HG03135 (cell line): ENCODE data around the gene PPP2R5D.
"Not testable (repeated sequence)": the region's sequence is repeated elsewhere in the genome, so short reads cannot be mapped to it uniquely, and the experiment has no call there.

Source experiments
- ATAC-seq: cut with Tn5 transposase; IDR thresholded peaks from one replicate; pipeline ENCODE4 v1.9.1; 2021; ENCODE audit warnings: mild to moderate bottlenecking, moderate library complexity; ENCODE audit not compliant: unreplicated experiment

The PPP2R5D gene

GRCh38 chr6:42988486-42989020 lies 4.2 kb downstream of the PPP2R5D start:
- ATAC-seq, result no peak

- ATAC-seq, result no peak
These were observed 5.6 kb downstream of the PPP2R5D start for GRCh38 chr6:42989923-42990322.

- no peak for ATAC-seq
These were observed 9.1 kb downstream of the PPP2R5D start for GRCh38 chr6:42993445-42993844.

DNA sequence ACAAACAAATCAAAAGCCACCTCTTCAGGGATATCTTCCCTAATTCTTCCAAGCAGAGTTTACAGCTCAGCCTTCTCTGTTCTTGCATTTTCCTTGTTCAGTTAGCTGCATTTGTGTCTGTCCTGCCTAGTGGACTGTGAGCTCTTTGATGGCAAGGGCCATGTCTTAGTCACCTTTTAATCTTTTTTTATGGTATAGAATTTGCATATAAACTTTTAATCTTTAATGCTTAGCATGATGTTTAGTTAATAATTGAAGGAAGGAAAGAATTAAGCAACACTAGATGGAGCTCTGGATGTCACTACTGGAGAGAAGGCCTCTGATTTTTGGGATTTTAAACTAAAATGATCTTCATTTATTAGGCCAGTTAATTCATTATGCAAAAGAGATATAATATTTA lies 12.1 kb downstream of the PPP2R5D start:
- ATAC-seq, result no peak

DNA sequence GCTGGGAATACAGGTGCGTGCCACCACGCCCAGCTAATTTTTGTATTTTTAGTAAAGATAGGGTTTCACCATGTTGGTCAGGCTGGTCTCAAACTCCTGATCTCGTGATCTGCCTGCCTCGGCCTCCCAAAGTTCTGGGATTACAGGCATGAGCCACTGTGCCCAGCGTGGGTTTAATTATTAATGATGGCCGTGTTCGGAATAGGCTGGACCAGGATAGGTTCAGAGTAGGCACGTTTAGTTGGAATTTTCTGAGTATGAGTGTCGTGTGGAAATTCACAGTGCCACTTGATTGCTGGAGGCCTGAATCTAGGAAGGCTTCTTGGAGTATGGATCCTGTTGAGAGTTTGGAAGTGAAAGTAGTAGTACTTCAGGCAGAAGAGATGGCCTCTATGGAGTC lies 13.8 kb downstream of the PPP2R5D start:
- not testable (repeated sequence) for ATAC-seq

- ATAC-seq, result no peak
These were observed 17.5 kb downstream of the PPP2R5D start for GRCh38 chr6:43001843-43002242.

- no peak for ATAC-seq
These were observed 21.5 kb downstream of the PPP2R5D start for GRCh38 chr6:43005844-43006243.

DNA sequence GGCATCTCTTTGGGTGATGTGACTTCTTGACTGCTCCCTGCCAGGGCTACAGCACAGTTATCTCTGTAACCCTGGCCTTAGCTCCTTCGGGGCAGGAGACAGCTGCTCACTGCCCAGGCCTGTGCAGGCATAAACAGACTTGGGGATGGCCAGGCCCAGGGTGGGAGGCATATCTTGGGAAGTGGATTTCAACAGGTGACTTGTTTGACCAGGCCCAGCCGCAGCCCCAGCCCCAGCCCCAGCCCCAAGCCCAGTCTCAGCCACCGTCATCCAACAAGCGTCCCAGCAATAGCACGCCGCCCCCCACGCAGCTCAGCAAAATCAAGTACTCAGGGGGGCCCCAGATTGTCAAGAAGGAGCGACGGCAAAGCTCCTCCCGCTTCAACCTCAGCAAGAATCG lies 21.9 kb downstream of the PPP2R5D start:
- no peak for ATAC-seq

- ATAC-seq, result no peak
These were observed 22.8 kb downstream of the PPP2R5D start for GRCh38 chr6:43007126-43007525.

- ATAC-seq, result no peak
These were observed 24.8 kb downstream of the PPP2R5D start for GRCh38 chr6:43009124-43009523.

GRCh38 chr6:43011207-43011606 lies 26.8 kb downstream of the PPP2R5D start:
- ATAC-seq, result no peak

DNA sequence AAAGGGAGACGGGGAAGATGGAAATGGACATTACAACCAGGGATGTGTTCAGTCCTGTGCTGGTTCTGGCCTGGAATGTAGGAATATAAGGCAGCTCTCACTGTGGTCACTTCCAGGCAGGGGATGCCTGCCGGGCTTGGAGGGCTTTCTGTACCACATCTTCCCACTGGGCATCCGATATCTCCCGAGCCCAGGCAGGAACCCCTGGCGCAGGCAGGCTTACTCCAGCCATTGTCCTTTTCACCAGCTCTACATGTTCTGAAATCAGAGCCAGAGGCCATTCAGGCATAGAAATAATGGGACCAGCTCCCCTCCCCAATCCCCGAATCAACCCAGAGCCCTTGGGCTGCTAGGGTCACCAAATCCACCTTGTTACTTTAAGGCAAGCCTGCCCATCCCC lies 28.0 kb downstream of the PPP2R5D start:
- ATAC-seq, result no peak

DNA sequence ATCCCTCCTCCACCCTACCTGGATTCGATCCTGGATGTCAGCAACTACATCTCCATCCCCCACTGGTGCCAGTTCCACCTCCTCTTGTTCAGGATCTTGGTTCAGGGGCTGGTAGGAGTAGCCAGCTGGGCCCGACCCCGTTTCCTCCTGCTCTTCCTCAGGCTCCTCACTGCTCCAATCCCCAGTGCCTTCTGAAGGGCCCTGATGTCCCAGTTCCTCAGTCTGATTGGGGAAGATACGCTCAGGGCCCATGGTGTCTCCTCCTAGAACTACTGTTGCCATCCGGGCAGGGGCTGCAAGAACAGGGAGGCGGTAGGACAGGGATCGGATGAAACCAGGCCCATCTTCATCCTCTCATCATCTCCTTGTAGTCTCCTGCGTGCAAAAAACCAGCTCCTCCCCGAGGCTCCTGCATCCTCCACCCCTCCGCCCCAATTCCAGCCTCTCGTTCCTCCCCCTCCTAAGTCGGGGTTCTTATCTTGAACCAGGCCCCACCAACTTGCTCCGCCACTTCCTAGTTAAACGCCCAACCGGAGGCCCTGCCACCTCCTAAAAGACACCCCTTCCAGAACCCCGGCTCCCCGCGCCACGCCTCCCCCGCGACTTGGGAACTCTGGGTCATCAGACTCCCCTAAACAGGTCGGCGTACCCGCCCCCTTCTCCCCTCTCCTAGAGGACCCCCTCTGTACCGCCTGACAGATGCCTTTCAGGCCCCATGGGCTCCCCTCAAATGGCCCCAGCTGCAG lies 28.9 kb downstream of the PPP2R5D start:
- no peak for ATAC-seq

GRCh38 chr6:43013843-43014433 lies 29.6 kb downstream of the PPP2R5D start, which contains the start of the genes KLHDC3 and MEA1:
Gene KLHDC3, plus strand, starts transcription at chr6:43014249. Its CDS starts 2,944 bp downstream, at chr6:43017193.
Gene MEA1, minus strand, starts transcription at chr6:43013946. Its CDS starts 133 bp downstream, at chr6:43013813.
- peak; percentile 87 for ATAC-seq

- ATAC-seq, result no peak
These were observed 30.1 kb downstream of the PPP2R5D start for GRCh38 chr6:43014434-43014909.

DNA sequence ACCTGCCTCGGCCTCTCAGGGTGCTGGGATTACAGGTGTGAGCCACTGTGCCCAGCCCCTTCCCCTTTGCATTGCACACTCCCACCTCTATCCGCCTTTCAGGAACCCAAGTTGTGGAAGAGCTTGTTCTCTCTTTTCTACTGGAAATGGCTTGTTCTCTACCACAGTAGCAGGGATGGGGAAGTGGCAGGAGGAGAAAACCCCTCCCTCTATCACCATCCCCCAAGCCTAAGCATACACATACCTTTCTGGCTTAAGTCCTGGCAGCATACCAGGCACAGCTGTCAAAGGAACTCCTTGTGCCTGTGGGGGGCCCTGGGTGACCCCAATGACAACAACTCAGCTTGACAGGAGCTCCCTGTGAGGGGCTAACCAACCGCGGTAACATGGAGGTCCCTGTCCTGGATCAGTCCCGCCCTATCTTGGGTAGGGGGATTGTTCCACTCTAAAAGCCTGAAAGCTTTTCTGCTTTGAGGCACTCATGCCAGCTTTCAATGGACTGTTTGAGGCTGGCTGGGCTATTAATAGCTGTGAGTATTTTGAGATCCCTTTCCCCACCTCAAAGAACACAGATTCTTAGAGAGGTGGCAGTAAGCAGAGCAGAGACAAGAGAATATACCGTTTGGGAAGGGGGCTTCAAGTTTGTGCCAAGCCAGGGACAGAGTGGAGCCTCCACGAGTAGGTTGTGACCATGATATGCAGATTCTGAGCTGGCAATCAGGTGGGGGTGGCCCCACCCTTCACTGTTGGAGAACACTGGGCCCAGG lies 32.0 kb downstream of the PPP2R5D start:
- no peak for ATAC-seq

- ATAC-seq, result no peak
These were observed 32.6 kb downstream of the PPP2R5D start for GRCh38 chr6:43016943-43017334.

DNA sequence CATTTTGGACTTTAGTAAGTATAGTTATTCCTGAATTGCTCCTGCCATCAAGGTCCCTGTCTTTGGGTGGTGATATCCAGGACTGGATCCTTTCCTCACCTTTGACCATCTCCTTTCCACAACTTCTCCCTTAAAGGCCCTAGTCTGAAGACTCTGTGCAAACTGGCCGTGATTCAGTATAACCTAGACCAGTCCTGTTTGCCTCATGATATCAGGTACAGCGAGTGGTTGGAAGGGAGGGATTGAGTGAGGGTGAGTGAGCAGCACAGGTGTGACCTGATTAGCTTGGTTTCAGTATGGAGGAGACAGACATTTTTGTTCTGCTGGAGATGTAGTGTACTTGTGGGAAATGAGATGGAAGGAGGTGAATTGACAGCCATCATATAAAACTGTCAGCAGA lies 34.8 kb downstream of the PPP2R5D start:
- no peak for ATAC-seq

DNA sequence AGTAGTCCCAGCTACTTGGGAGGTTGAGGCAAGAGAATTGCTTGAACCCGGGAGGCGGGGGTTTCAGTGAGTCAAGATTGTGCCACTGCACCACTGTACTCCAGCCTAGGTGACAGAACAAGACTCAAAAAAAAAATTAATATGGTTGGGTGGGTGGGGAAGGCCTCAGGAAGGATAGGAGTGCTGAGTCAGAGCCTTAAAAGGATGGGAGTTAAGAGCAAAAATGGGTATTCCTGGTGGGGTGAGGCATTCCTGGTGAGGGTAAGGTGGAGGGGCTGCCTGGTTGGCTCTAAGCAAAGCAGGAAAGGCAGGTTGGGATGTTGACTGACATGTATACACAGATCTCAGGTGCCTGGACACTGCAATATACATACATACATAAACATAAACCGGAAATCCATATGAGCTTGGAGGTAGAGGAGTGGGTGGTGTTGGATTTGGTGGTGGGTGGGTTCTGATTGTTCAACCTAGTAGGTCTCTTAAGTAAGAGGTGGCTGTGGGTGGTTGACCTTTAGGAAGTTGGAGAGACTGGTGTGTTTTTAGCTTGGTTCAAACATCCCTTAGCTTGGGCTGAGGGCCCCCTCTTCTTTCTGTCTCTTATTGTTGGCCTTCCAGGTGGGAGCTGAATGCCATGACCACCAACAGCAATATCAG lies 35.8 kb downstream of the PPP2R5D start:
- no peak for ATAC-seq

GRCh38 chr6:43020847-43021246 lies 36.5 kb downstream of the PPP2R5D start:
- ATAC-seq, result no peak
